WI38 (cell line): ENCODE measurements around the gene SGF29.
"Not testable (repeated sequence)": the region's sequence is repeated elsewhere in the genome, so short reads cannot be mapped to it uniquely, and the experiment has no call there.

ENCODE experiments used
- H3K4me3 ChIP-seq: 2 replicates; pipeline ENCODE4 v1.5.1; 2011; ENCODE audit warnings: low read depth, mild to moderate bottlenecking, control low read depth, low read length
- TF ChIP-seq, protein P1 (sequence below): IDR thresholded peaks from 2 replicates; pipeline ENCODE4 v1.5.1; 2012; ENCODE audit warnings: low read depth, mild to moderate bottlenecking, control low read depth, low read length

Gene SGF29

DNA sequence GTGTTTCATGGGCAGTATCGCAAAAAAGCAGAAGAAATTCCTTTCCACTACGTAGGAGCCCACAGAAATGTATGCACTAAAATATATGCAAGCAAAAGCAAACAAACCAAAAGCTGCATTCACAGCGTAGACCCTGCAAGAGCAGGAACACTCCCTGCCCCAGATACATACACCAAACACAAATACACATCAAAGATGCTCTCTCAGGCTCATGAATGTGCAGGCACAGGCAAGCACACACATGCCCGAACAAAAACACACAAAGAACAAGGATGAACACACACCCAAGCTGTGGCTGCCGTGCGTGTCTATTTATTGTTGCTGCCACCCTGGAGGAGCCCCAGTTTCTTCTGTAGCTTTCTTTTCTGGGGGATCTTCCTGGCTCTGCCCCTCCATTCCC is 16.6 kb upstream of the SGF29 start:
- peak overlapping the region; percentile 71 for H3K4me3 ChIP-seq

DNA sequence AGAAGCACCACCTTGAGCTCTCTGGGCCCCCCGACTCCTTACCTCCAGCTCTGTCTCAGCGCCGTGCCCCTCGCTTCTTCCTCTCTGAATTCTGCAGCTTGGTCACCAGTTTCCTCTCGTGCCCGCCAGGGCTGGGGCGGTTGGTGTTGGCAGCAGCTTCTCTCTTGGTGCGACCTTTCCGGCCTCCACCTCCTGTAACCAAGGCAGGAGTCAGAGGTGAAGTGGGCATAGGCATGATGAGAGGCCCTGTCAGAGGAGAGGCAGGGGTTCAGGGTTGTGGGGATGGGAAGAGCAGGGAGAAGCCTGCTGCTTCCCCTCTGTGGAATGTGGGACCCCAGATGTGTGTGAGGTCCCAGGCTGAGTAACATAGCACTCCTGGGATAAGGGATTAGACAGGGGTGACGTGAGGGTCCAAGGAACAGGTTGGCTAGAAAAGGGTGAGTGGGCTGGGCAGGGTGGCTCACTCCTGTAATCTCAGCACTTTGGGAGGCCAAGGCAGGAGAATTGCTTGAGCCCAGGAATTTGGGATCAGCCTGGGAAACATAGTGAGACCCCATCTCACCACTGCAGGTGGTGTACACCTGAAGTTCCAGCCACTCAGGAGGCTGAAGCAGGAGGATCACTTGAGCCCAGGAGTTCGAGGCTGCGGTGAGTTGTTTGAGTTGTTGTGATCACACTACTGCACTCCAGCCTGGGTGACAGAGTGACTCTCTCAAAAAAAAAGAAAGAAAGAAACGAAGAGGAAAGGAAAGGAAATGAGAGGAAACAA is 15.6 kb upstream of the SGF29 start:
- TF ChIP-seq, protein P1, sequence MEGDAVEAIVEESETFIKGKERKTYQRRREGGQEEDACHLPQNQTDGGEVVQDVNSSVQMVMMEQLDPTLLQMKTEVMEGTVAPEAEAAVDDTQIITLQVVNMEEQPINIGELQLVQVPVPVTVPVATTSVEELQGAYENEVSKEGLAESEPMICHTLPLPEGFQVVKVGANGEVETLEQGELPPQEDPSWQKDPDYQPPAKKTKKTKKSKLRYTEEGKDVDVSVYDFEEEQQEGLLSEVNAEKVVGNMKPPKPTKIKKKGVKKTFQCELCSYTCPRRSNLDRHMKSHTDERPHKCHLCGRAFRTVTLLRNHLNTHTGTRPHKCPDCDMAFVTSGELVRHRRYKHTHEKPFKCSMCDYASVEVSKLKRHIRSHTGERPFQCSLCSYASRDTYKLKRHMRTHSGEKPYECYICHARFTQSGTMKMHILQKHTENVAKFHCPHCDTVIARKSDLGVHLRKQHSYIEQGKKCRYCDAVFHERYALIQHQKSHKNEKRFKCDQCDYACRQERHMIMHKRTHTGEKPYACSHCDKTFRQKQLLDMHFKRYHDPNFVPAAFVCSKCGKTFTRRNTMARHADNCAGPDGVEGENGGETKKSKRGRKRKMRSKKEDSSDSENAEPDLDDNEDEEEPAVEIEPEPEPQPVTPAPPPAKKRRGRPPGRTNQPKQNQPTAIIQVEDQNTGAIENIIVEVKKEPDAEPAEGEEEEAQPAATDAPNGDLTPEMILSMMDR: no peak
- H3K4me3 ChIP-seq: peak overlapping the region; percentile 71

More for the DNA sequence above, 16.6 kb upstream of the SGF29 start:
- TF ChIP-seq, protein P1: no peak

DNA sequence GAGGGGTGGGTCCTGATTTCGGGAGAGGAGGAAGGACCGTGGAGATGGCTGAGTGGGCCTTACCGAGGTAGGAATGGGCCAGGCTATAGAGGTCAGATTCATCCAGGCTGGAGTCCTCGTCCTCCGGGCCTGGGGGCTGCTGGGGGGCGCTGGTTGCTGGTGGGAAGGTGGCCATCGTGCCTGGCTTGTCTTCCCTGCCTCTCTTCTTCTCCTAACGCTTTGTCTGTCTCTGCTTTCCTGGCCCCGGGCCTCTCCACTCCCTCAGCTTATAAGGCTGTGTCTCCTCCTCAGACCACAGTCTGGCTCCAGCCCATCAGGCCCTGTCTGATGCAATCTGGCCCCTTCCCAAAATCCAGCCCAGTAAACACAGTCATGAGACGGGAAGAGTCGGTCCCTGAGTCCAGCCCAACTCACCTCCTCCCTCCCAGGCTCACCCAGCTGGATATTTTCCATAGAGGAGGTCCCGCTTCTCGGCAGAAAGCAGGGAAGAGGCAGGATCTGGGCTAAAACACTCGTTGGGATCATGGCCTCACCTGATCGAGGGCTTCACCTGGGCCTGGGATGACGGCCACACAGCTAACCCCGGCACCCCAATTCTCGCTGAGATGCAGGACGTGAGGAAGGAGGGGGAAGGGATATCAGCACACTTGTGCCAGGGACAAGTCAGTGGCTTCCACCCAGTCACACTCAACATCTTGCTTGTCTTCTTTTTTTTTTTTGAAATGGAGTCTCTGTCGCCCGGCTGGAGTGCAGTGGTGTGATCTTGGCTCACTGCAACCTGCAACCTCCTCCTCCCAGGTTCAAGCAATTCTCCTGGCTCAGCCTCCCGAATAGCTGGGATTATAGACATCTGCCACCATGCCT is 14.8 kb upstream of the SGF29 start, which contains the start of gene NUPR1:
TSS of gene NUPR1 (minus strand) at position 242 of the 864 bp plus-strand sequence. CDS start at position 175, 67 bp downstream.
- TF ChIP-seq, protein P1: no peak
- peak within 1 kb of the TSS; percentile 71 for H3K4me3 ChIP-seq

DNA sequence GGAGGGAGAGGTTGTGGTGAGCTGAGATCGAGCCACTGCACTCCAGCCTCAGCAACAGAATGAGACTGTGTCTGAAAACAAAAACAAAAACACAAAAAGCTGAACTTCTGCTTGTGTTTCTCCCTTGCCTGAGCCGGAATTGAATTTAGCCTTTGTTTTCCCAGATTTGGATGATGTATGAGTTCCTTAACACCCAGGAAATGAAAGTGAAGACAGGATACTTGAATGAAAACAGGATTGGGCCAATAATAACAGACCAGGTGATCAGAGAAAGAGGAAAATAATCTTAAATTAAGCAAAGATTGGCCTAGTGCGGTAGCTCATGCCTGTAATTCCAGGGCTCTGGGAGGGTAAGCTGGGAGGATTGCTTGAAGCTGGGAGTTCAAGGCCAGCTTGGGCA is 13.4 kb upstream of the SGF29 start:
- TF ChIP-seq, protein P1: no peak
- no peak overlapping the region for H3K4me3 ChIP-seq

DNA sequence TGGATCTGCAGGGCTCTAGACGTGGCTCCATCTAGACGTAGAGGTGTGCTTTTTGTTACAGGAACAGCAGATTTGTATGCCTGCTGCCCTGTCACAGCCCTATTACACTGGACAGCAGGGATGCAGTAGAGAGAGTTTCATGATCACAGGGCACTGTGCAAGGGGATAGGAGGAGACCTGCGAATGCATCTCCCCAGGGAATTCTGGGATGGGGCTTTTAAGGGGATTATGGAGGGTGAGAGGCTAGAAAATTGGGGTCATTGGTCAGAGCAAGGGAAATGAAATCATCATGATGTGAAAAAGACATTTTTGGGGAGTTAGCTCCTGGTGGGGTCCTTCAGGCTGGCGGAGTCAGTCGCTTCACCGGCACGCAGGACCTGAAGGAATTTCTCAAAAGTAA is 11.1 kb upstream of the SGF29 start:
- TF ChIP-seq, protein P1: no peak
- no peak overlapping the region for H3K4me3 ChIP-seq

DNA sequence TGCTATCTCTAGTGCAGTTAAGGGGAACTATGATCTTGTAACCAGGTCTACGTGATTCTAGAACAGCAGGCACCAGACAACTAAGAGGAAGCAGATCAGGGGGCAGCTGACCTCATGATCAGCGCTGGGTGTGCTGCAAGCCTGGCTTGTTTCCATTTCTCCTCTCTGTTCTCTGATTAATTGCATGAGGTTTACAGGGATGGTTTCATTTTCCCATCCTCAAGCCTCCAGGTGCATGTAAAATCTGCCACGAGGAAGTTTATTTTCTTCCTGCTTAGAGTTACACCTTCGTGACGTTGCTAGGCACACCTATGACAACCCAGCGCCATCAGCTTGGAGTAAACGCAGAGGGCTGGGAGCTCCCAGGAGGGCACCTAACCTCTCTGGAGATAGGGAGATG is 10.6 kb upstream of the SGF29 start:
- TF ChIP-seq, protein P1: no peak
- no peak overlapping the region for H3K4me3 ChIP-seq

DNA sequence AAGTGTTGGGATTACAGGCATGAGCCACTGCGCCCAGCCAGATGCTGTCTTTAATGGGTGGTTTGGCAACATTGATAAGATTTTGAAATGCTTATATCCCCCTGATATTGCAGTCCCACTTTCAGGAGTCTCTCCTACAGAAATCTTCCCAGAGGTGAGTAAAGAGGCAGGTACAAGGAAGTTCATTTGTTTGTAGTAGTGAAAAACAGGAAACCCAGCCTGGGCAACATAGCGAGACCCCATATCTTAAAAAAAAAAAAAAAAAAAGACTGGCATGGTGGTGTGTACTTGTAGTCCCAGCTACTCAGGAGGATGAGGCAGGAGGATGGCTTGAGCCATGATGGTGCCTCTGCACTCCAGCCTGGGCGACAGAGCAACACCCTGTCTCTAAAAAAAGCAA is 8.7 kb upstream of the SGF29 start:
- TF ChIP-seq, protein P1: no peak
- no peak overlapping the region for H3K4me3 ChIP-seq

DNA sequence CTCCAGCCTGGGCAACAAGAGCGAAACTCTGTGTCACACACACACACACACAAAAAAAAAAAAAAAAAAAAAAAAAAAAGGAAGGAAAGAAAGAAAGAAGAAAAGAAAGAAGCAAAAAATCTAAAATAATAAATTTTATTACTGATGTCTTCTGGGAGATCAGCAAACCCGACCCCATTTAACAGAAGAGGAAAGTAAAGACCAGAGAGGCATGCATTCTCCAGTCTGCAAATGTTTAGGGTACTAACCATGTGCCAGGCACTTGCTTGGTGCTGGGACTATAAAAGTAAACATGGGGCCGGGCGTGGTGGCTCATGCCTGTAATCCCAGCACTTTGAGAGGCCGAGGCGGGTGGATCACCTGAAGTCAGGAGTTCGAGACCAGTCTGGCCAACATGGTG is 7.8 kb upstream of the SGF29 start:
- H3K4me3 ChIP-seq: not testable (repeated sequence)
